H9 (cell line): ENCODE data around the gene SACM1L. TPM values are rescaled to one million over a fixed set of nuclear protein-coding genes. Genes with fewer than 3 reads are reported as not detected.

Source experiments
- DNase-seq: peaks from one replicate; pipeline ENCODE4 v3.0.0-alpha.2; 2017
- H2AFZ ChIP-seq: one replicate; pipeline ENCODE4 v1.6.1; 2013; ENCODE audit warnings: mild to moderate bottlenecking, low read length, control low read depth, moderate library complexity
- H2AK5ac ChIP-seq: 2 replicates; pipeline ENCODE4 v1.6.1; 2013; ENCODE audit warnings: low read length, control low read depth, mixed read lengths; ENCODE audit not compliant: insufficient read length
- H2BK120ac ChIP-seq: one replicate; pipeline ENCODE4 v1.6.1; 2013; ENCODE audit warnings: low read depth, mild to moderate bottlenecking, low read length, control low read depth, inconsistent platforms; ENCODE audit not compliant: poor library complexity, severe bottlenecking
- H2BK12ac ChIP-seq: 2 replicates; pipeline ENCODE4 v1.6.1; 2013; ENCODE audit warnings: low read length, control low read depth, mixed read lengths, low read depth; ENCODE audit not compliant: insufficient read length
- H2BK15ac ChIP-seq: 2 replicates; pipeline ENCODE4 v1.6.1; 2013; ENCODE audit warnings: low read depth, low read length, control low read depth
- H2BK20ac ChIP-seq: one replicate; pipeline ENCODE4 v1.6.1; 2013; ENCODE audit warnings: low read depth, mild to moderate bottlenecking, low read length, control low read depth, inconsistent platforms; ENCODE audit not compliant: poor library complexity, severe bottlenecking
- H2BK5ac ChIP-seq: 2 replicates; pipeline ENCODE4 v1.6.1; 2013; ENCODE audit warnings: low read length, control low read depth, mixed read lengths; ENCODE audit not compliant: insufficient read length
- H3K14ac ChIP-seq: 2 replicates; pipeline ENCODE4 v1.6.1; 2013; ENCODE audit warnings: low read length, control low read depth; ENCODE audit not compliant: insufficient read depth
- H3K18ac ChIP-seq: 2 replicates; pipeline ENCODE4 v1.6.1; 2013; ENCODE audit warnings: low read depth, mild to moderate bottlenecking, mixed read lengths, low read length, control low read depth; ENCODE audit not compliant: insufficient read length
- H3K23ac ChIP-seq: 2 replicates; pipeline ENCODE4 v1.6.1; 2013; ENCODE audit warnings: low read length, control low read depth, mixed read lengths, low read depth; ENCODE audit not compliant: insufficient read length
- H3K23me2 ChIP-seq: 2 replicates; pipeline ENCODE4 v1.6.1; 2013; ENCODE audit warnings: low read depth, mild to moderate bottlenecking, mixed read lengths, low read length, control low read depth; ENCODE audit not compliant: insufficient read length, poor library complexity, severe bottlenecking
- H3K27ac ChIP-seq: 2 replicates; pipeline ENCODE4 v1.5.1; 2013; ENCODE audit warnings: low read length, control low read depth, mixed read lengths, low read depth; ENCODE audit not compliant: insufficient read length
- H3K27me3 ChIP-seq: 2 replicates; pipeline ENCODE4 v1.6.1; 2013; ENCODE audit warnings: low read length, control low read depth, inconsistent platforms; ENCODE audit not compliant: insufficient read depth
- H3K4ac ChIP-seq: 2 replicates; pipeline ENCODE4 v1.6.1; 2013; ENCODE audit warnings: low read depth, mild to moderate bottlenecking, control low read depth, inconsistent platforms, low read length, moderate library complexity
- H3K4me1 ChIP-seq: 2 replicates; pipeline ENCODE4 v1.6.1; 2013; ENCODE audit warnings: low read length, control low read depth, inconsistent platforms; ENCODE audit not compliant: insufficient read depth
- H3K4me2 ChIP-seq: 2 replicates; pipeline ENCODE4 v1.6.1; 2013; ENCODE audit warnings: low read length, control low read depth, mixed read lengths; ENCODE audit not compliant: insufficient read length, insufficient read depth
- H3K56ac ChIP-seq: 2 replicates; pipeline ENCODE4 v1.6.1; 2013; ENCODE audit warnings: low read depth, mild to moderate bottlenecking, mixed read lengths, low read length, control low read depth; ENCODE audit not compliant: insufficient read length
- H3K79me1 ChIP-seq: 2 replicates; pipeline ENCODE4 v1.6.1; 2013; ENCODE audit warnings: low read depth, mild to moderate bottlenecking, moderate library complexity, low read length, control low read depth, inconsistent platforms; ENCODE audit not compliant: insufficient read depth, poor library complexity, severe bottlenecking
- H3K79me2 ChIP-seq: 2 replicates; pipeline ENCODE4 v1.6.1; 2013; ENCODE audit warnings: low read length, control low read depth, inconsistent platforms; ENCODE audit not compliant: insufficient read depth
- H3K9ac ChIP-seq: 2 replicates; pipeline ENCODE4 v1.6.1; 2013; ENCODE audit warnings: low read length, control low read depth, mixed read lengths; ENCODE audit not compliant: insufficient read length; ENCODE audit errors: extremely low read depth
- H3K9me3 ChIP-seq: one replicate; pipeline ENCODE4 v1.6.1; 2013; ENCODE audit warnings: low read depth, low read length, inconsistent platforms; ENCODE audit not compliant: control insufficient read depth
- H3T11ph ChIP-seq: one replicate; pipeline ENCODE4 v1.6.1; 2013; ENCODE audit warnings: mild to moderate bottlenecking, low read length, control low read depth, inconsistent platforms
- H4K20me1 ChIP-seq: one replicate; pipeline ENCODE4 v1.6.1; 2013; ENCODE audit not compliant: control insufficient read depth, insufficient read length, insufficient read depth
- H4K5ac ChIP-seq: 2 replicates; pipeline ENCODE4 v1.6.1; 2013; ENCODE audit warnings: low read depth, mild to moderate bottlenecking, mixed read lengths, low read length, control low read depth; ENCODE audit not compliant: insufficient read length
- H4K8ac ChIP-seq: replicated peaks from 2 replicates; pipeline ENCODE4 v1.6.1; 2013; ENCODE audit warnings: low read length, control low read depth, mixed read lengths, low read depth; ENCODE audit not compliant: insufficient read length
- H4K91ac ChIP-seq: 2 replicates; pipeline ENCODE4 v1.6.1; 2013; ENCODE audit warnings: low read depth, mild to moderate bottlenecking, moderate library complexity, mixed read lengths, low read length, control low read depth; ENCODE audit not compliant: insufficient read length
- H3K27ac Mint-ChIP-seq, 3 experiments: 2 replicates in 2 of 3; 3 replicates in 1 of 3; pipeline ENCODE4 v1.8.0; 2020 to 2021; ENCODE audit warnings: mixed read lengths in 3 of 3, mild to moderate bottlenecking in 1 of 3, moderate library complexity in 1 of 3
- H3K27me3 Mint-ChIP-seq: 2 replicates; pipeline ENCODE4 v1.8.0; 2021; ENCODE audit warnings: low read depth, mild to moderate bottlenecking, moderate library complexity, mixed read lengths
- H3K36me3 Mint-ChIP-seq, 3 experiments: 2 replicates in 2 of 3; 3 replicates in 1 of 3; pipeline ENCODE4 v1.8.0; 2020 to 2021; ENCODE audit warnings: low read depth in 3 of 3, mixed read lengths in 3 of 3; ENCODE audit not compliant: insufficient read depth in 1 of 3
- H3K4me1 Mint-ChIP-seq, 2 experiments: 2 replicates each; pipeline ENCODE4 v1.8.0; 2020; ENCODE audit warnings: mixed read lengths in 2 of 2
- H3K4me3 Mint-ChIP-seq, 2 experiments: 2 replicates in 1 of 2; 3 replicates in 1 of 2; pipeline ENCODE4 v1.8.0; 2020 to 2021; ENCODE audit warnings: mild to moderate bottlenecking in 2 of 2, mixed read lengths in 2 of 2, moderate library complexity in 1 of 2
- H3K9me3 Mint-ChIP-seq, 2 experiments: 2 replicates in 1 of 2; 3 replicates in 1 of 2; pipeline ENCODE4 v1.8.0; 2020; ENCODE audit warnings: mild to moderate bottlenecking in 2 of 2, mixed read lengths in 2 of 2, moderate library complexity in 1 of 2
- WGBS: extraction: QIAGEN DNeasy Blood & Tissue Kit; methylation state at CpG from one replicate; pipeline ENCODE4 v1.1.7; 2013; ENCODE audit warnings: missing lambda C conversion rate, low lambda C conversion rate, mixed read lengths; ENCODE audit not compliant: insufficient read length; ENCODE audit errors: extremely low coverage; 5-methylcytosine and 5-hydroxymethylcytosine counted together
- total RNA-seq: library from RNA; stranded (reverse); gene quantifications from 2 replicates; pipeline ENCODE4 v1.2.1, GENCODE V29; 2021
- TF ChIP-seq, protein P1 (sequence below): fragments of 200-600 bp; sonication (generic); conservative IDR thresholded peaks from 3 replicates; pipeline ENCODE4 v1.8.0; 2021; ENCODE audit warnings: antibody characterized with exemption, mild to moderate bottlenecking

The SACM1L gene
- total RNA-seq, 1 experiment from 2014 or later = 52.8 TPM

GRCh38 chr3:45640724-45641361, 48.4 kb upstream of the SACM1L start:
- Histone ChIP-seq H3T11ph (no peak overlapping the region), H2BK20ac (no peak overlapping the region), H3K23me2 (no peaks in the 10 kb centered on the region), H3K4me2 (no peak overlapping the region), H4K8ac (no peak overlapping the region), H4K91ac (no peak overlapping the region), H3K79me2 (no peaks in the 10 kb centered on the region), H3K4ac (no peak overlapping the region), H2AK5ac (no peak overlapping the region), H4K20me1 (no peaks in the 10 kb centered on the region), H2BK5ac (no peak overlapping the region), H2BK12ac (no peak overlapping the region), H3K56ac (no peak overlapping the region), H2BK15ac (no peak overlapping the region), H3K9ac (no peak overlapping the region), H3K79me1 (no peaks in the 10 kb centered on the region), H3K27ac (no peak overlapping the region), H3K14ac (no peak overlapping the region), H2AFZ (no peak overlapping the region), H3K9me3 (no peaks in the 10 kb centered on the region), H4K5ac (no peak overlapping the region), H3K18ac (no peak overlapping the region), H3K4me1 (peaks cover 22% of the 10 kb centered on the region), H3K27me3 (no peaks in the 10 kb centered on the region), H2BK120ac (no peak overlapping the region), H3K23ac (no peak overlapping the region)
- no peak for DNase-seq
- H3K4me3 Mint-ChIP-seq = no peak overlapping the region
- H3K27me3 Mint-ChIP-seq = no peaks in the 10 kb centered on the region
- H3K27ac Mint-ChIP-seq = peak overlapping the region in 1 of 3 experiments; percentile 78; a peak in 1 of 7 replicates
- peaks cover 4 to 14% (median 11%) of the 10 kb centered on the region in 3 experiments; a peak in 6 of 7 replicates for H3K36me3 Mint-ChIP-seq
- no CpG with 5 or more reads among the region's 4 CpGs for WGBS
- H3K9me3 Mint-ChIP-seq = no peaks in the 10 kb centered on the region
- TF ChIP-seq, protein P1, sequence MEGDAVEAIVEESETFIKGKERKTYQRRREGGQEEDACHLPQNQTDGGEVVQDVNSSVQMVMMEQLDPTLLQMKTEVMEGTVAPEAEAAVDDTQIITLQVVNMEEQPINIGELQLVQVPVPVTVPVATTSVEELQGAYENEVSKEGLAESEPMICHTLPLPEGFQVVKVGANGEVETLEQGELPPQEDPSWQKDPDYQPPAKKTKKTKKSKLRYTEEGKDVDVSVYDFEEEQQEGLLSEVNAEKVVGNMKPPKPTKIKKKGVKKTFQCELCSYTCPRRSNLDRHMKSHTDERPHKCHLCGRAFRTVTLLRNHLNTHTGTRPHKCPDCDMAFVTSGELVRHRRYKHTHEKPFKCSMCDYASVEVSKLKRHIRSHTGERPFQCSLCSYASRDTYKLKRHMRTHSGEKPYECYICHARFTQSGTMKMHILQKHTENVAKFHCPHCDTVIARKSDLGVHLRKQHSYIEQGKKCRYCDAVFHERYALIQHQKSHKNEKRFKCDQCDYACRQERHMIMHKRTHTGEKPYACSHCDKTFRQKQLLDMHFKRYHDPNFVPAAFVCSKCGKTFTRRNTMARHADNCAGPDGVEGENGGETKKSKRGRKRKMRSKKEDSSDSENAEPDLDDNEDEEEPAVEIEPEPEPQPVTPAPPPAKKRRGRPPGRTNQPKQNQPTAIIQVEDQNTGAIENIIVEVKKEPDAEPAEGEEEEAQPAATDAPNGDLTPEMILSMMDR = no peak
- peaks cover 56 to 57% of the 10 kb centered on the region in 2 experiments for H3K4me1 Mint-ChIP-seq
